ENCODE data around the gene C6orf141. TPM values are rescaled to one million over a fixed set of nuclear protein-coding genes. Genes with fewer than 3 reads are reported as not detected.

C6orf141 gene
- polyA plus RNA-seq, 1 donor (not counting 4 experiments of a cell fraction or from before 2014, with no cell fraction given), result 51.6 TPM

- no peaks in the 10 kb centered on the region for H3K9me3 ChIP-seq (ENCODE audit: control insufficient read depth, low read depth, low read length)
- FAIRE-seq (no peak), DNase-seq (ENCODE audit: low read depth, low spot score) (no peak)
- H3K27ac ChIP-seq (ENCODE audit: control insufficient read depth, insufficient read depth, low read length), result no peak overlapping the region
- TF ChIP-seq CTCF (optimal IDR thresholded peaks at IDR 0.05 in 1 of 3, IDR thresholded peaks at IDR 0.05 in 1 of 3, conservative IDR thresholded peaks at IDR 0.05 in 1 of 3; ENCODE audit: extremely low read depth in 1 of 3, insufficient read depth in 2 of 3, low read length in 3 of 3), result no peak
- no peak for TF ChIP-seq EZH2 (IDR thresholded peaks at IDR 0.05; ENCODE audit: low read length)
- H3K27me3 ChIP-seq (ENCODE audit: control insufficient read depth, extremely low read depth, insufficient read depth, low read length), result no peaks in the 10 kb centered on the region
- no peaks in the 10 kb centered on the region for H4K20me1 ChIP-seq (ENCODE audit: control insufficient read depth, extremely low read depth, insufficient read depth, low read length)
- no peak overlapping the region for H3K4me2 ChIP-seq (ENCODE audit: control insufficient read depth, extremely low read depth, insufficient read depth, low read depth, low read length)
- no peak overlapping the region for H3K9ac ChIP-seq (ENCODE audit: control insufficient read depth, extremely low read depth, insufficient read depth, low read length)
- no peaks in the 10 kb centered on the region for H3K9me1 ChIP-seq (ENCODE audit: control insufficient read depth, extremely low read depth, insufficient read depth, low read length)
- H3K4me1 ChIP-seq (ENCODE audit: control insufficient read depth, extremely low read depth, insufficient read depth, low read length), result no peaks in the 10 kb centered on the region
- dilution Hi-C loops (cut with MboI; ENCODE audit: extremely low pct_ligation_motif_present, low sequenced_read_pairs), result no loop called here
- H3K36me3 ChIP-seq (ENCODE audit: control insufficient read depth in 2 of 2, extremely low read depth in 1 of 2, insufficient read depth in 2 of 2, low read length in 2 of 2), result no peaks in the 10 kb centered on the region
- no peak overlapping the region for H3K4me3 ChIP-seq (ENCODE audit: control insufficient read depth in 2 of 3, extremely low read depth in 1 of 3, insufficient read depth in 2 of 3, low read depth in 1 of 3, low read length in 3 of 3)
- no peak overlapping the region for H2AFZ ChIP-seq (ENCODE audit: control insufficient read depth, low read length)
- H3K79me2 ChIP-seq (ENCODE audit: control insufficient read depth, insufficient read depth, low read length), result no peaks in the 10 kb centered on the region
Observed at GRCh38 chr6:49515485-49516146, 34.9 kb upstream of the C6orf141 start.

GRCh38 chr6:49516147-49516505 is 34.3 kb upstream of the C6orf141 start:
- H3K9me3 ChIP-seq (ENCODE audit: control insufficient read depth, low read depth, low read length), result no peaks in the 10 kb centered on the region
- TF ChIP-seq EZH2 (IDR thresholded peaks at IDR 0.05; ENCODE audit: low read length) (no peak), CTCF (optimal IDR thresholded peaks at IDR 0.05 in 1 of 3, IDR thresholded peaks at IDR 0.05 in 1 of 3, conservative IDR thresholded peaks at IDR 0.05 in 1 of 3; ENCODE audit: extremely low read depth in 1 of 3, insufficient read depth in 2 of 3, low read length in 3 of 3) (no peak)
- dilution Hi-C loops (cut with MboI; ENCODE audit: extremely low pct_ligation_motif_present, low sequenced_read_pairs), result no loop called here
- H2AFZ ChIP-seq (ENCODE audit: control insufficient read depth, low read length), result no peak overlapping the region
- H3K4me1 ChIP-seq (ENCODE audit: control insufficient read depth, extremely low read depth, insufficient read depth, low read length), result no peaks in the 10 kb centered on the region
- H3K4me2 ChIP-seq (ENCODE audit: control insufficient read depth, extremely low read depth, insufficient read depth, low read depth, low read length), result no peak overlapping the region
- no peak overlapping the region for H3K4me3 ChIP-seq (ENCODE audit: control insufficient read depth in 2 of 3, extremely low read depth in 1 of 3, insufficient read depth in 2 of 3, low read depth in 1 of 3, low read length in 3 of 3)
- H4K20me1 ChIP-seq (ENCODE audit: control insufficient read depth, extremely low read depth, insufficient read depth, low read length), result no peaks in the 10 kb centered on the region
- no peaks in the 10 kb centered on the region for H3K36me3 ChIP-seq (ENCODE audit: control insufficient read depth in 2 of 2, extremely low read depth in 1 of 2, insufficient read depth in 2 of 2, low read length in 2 of 2)
- no peak overlapping the region for H3K27ac ChIP-seq (ENCODE audit: control insufficient read depth, insufficient read depth, low read length)
- H3K27me3 ChIP-seq (ENCODE audit: control insufficient read depth, extremely low read depth, insufficient read depth, low read length), result no peaks in the 10 kb centered on the region
- DNase-seq (ENCODE audit: low read depth, low spot score) (no peak), FAIRE-seq (no peak)
- H3K9ac ChIP-seq (ENCODE audit: control insufficient read depth, extremely low read depth, insufficient read depth, low read length), result no peak overlapping the region
- no peaks in the 10 kb centered on the region for H3K9me1 ChIP-seq (ENCODE audit: control insufficient read depth, extremely low read depth, insufficient read depth, low read length)
- no peaks in the 10 kb centered on the region for H3K79me2 ChIP-seq (ENCODE audit: control insufficient read depth, insufficient read depth, low read length)

Data from keratinocyte (primary cell).